GM12878 (cell line): Measurements from ENCODE around the gene DNAI7. TPM values are rescaled to one million over a fixed set of nuclear protein-coding genes. Genes with fewer than 3 reads are reported as not detected.

Experiments used
- ATAC-seq: fragments of 200-7000 bp; cut with Tn5 transposase; 3 replicates; pipeline ENCODE4 v1.9.1; 2020; ENCODE audit warnings: mild to moderate bottlenecking, moderate library complexity
- BruUV-seq: library from RNA; stranded (reverse); fragments of 400-500 nt; replicated peaks from 2 replicates; lab custom pipeline; 2021; lab: Mats Ljungman, UMichigan
- CTCF ChIA-PET: fragments of 300-600 bp; sonication (Branson Sonifier 250); formaldehyde crosslinking; extraction: SDS; loops from one replicate; lab custom pipeline; 2021; ENCODE audit warnings: inconsistent platforms; lab: Yijun Ruan, JAX
- POLR2A ChIA-PET: fragments of 350-600 bp; formaldehyde crosslinking; extraction: SDS; loops from one replicate; lab custom pipeline; 2021; ENCODE audit warnings: inconsistent platforms; lab: Charles Lee
- RAD21 ChIA-PET: fragments of 300-600 bp; sonication (Branson Sonifier 250); formaldehyde crosslinking; loops from one replicate; lab custom pipeline; 2023; ENCODE audit warnings: antibody characterized with exemption; ENCODE audit not compliant: unreplicated experiment; lab: Charles Lee
- SMC1A ChIA-PET: fragments of 300-600 bp; sonication (Branson Sonifier 250); formaldehyde crosslinking; loops from one replicate; lab custom pipeline; 2023; ENCODE audit not compliant: unreplicated experiment, uncharacterized antibody; lab: Charles Lee
- DNase-seq: peaks from one replicate; pipeline ENCODE4 v3.0.0-alpha.2; 2011; ENCODE audit warnings: low read depth, low spot score
- FAIRE-seq: peaks from 3 replicates; lab custom pipeline; 2011; peaks lifted over from hg19 to GRCh38; lab: Jason Lieb, UNC
- H2AFZ ChIP-seq: 2 replicates; pipeline ENCODE4 v1.6.0; 2011; ENCODE audit warnings: low read depth, low read length, control low read depth; ENCODE audit not compliant: control insufficient read depth
- H3K27ac ChIP-seq: 2 replicates; pipeline ENCODE4 v1.5.1; 2011; ENCODE audit warnings: control low read depth; ENCODE audit not compliant: control insufficient read depth, insufficient read depth
- H3K27me3 ChIP-seq, 2 experiments: replicated peaks in 1 of 2; 2 replicates each; pipeline versions ENCODE4 v1.6.0 to v1.6.1; 2011; ENCODE audit warnings: low read length in 1 of 2; ENCODE audit not compliant: control insufficient read depth in 2 of 2, insufficient read depth in 2 of 2
- H3K36me3 ChIP-seq, 2 experiments: 2 replicates each; pipeline ENCODE4 v1.5.1; 2011; ENCODE audit warnings: low read length in 1 of 2; ENCODE audit not compliant: control insufficient read depth in 2 of 2, insufficient read depth in 2 of 2
- H3K4me1 ChIP-seq: 2 replicates; pipeline ENCODE4 v1.6.1; 2011; ENCODE audit warnings: mild to moderate bottlenecking, low read length, moderate library complexity, mixed read lengths; ENCODE audit not compliant: control insufficient read depth, insufficient read depth
- H3K4me2 ChIP-seq: 2 replicates; pipeline ENCODE4 v1.6.0; 2011; ENCODE audit warnings: control low read depth; ENCODE audit not compliant: control insufficient read depth, insufficient read depth
- H3K4me3 ChIP-seq: fragments of 200-600 bp; sonication (generic); 2 replicates; pipeline ENCODE4 v1.5.1; 2016
- H3K79me2 ChIP-seq: 2 replicates; pipeline ENCODE4 v1.6.0; 2011; ENCODE audit warnings: low read length; ENCODE audit not compliant: control insufficient read depth, insufficient read depth
- H3K9ac ChIP-seq: 2 replicates; pipeline ENCODE4 v1.8.0; 2011; ENCODE audit warnings: low read length, control low read depth, mixed read lengths; ENCODE audit not compliant: control insufficient read depth, insufficient read depth
- H3K9me3 ChIP-seq: replicated peaks from 3 replicates; pipeline ENCODE4 v1.5.1; 2011; ENCODE audit warnings: mild to moderate bottlenecking, low read length; ENCODE audit not compliant: control insufficient read depth, insufficient read depth
- H4K20me1 ChIP-seq: 2 replicates; pipeline ENCODE4 v1.6.0; 2011; ENCODE audit not compliant: control insufficient read depth, insufficient read depth
- ATF7 ChIP-seq: fragments of 450-650 bp; IDR thresholded peaks from 2 replicates; pipeline ENCODE4 v1.6.1; 2016; ENCODE audit warnings: low read depth, mild to moderate bottlenecking
- CBFB ChIP-seq: IDR thresholded peaks from 2 replicates; pipeline ENCODE4 v1.6.1; 2016; ENCODE audit warnings: antibody characterized with exemption, low read depth
- CUX1 ChIP-seq: IDR thresholded peaks from 2 replicates; pipeline ENCODE4 v1.6.1; 2012; ENCODE audit warnings: improper control_type of control experiment, low read depth, low read length; ENCODE audit not compliant: insufficient replicate concordance
- MEF2B ChIP-seq: fragments of 450-650 bp; IDR thresholded peaks from 2 replicates; pipeline ENCODE4 v1.6.1; 2018; ENCODE audit warnings: mild to moderate bottlenecking, moderate library complexity; ENCODE audit not compliant: partially characterized antibody, poor library complexity, severe bottlenecking
- NRF1 ChIP-seq: conservative IDR thresholded peaks from 2 replicates; pipeline ENCODE4 v1.6.1; 2011; ENCODE audit warnings: mild to moderate bottlenecking, low read depth, low read length, improper control_type of control experiment
- POLR2A ChIP-seq: IDR thresholded peaks from 2 replicates; pipeline ENCODE4 v1.6.1; 2011; ENCODE audit warnings: low read depth, mild to moderate bottlenecking, low read length
- RUNX3 ChIP-seq: IDR thresholded peaks from 2 replicates; pipeline ENCODE4 v1.6.1; 2012; ENCODE audit warnings: low read length, inconsistent platforms
- SUPT20H ChIP-seq: IDR thresholded peaks from 2 replicates; pipeline ENCODE4 v1.6.1; 2011; ENCODE audit warnings: low read depth, mild to moderate bottlenecking, low read length, moderate library complexity, borderline replicate concordance; ENCODE audit not compliant: control insufficient read depth
- TBL1XR1 ChIP-seq: IDR thresholded peaks from 2 replicates; pipeline ENCODE4 v1.6.1; 2012; ENCODE audit warnings: low read depth, low read length, improper control_type of control experiment
- WGBS: methylation state at CpG from one replicate; pipeline ENCODE4 v1.1.6; 2016; ENCODE audit warnings: low lambda C conversion rate; ENCODE audit not compliant: insufficient replicate concordance, insufficient coverage; ENCODE audit errors: missing lambda C conversion rate; 5-methylcytosine and 5-hydroxymethylcytosine counted together
- in situ Hi-C: fragments of 300-500 bp; cut with MboI; formaldehyde crosslinking; loops from 9 replicates; pipeline ENCODE4 v1.14.3; 2018; ENCODE audit warnings: mixed read lengths
- intact Hi-C: fragments of 100-400 bp; cut with micrococcal nuclease; formaldehyde crosslinking; loops from one replicate; pipeline ENCODE4 v1.14.2; 2022; ENCODE audit not compliant: unreplicated experiment
- polyA plus RNA-seq, 11 experiments: library from polyadenylated mRNA; depleted of rRNA in 4 of 11; unstranded in 6 of 11; stranded (reverse) in 5 of 11; fragments of >200 nt; fragmentation: Nextera tagmentation in 4 of 11; fragmentation: Illumina TruSeq in 1 of 11; extraction: Ambion mirVana in 4 of 11; extraction: Trizol in 1 of 11; gene quantifications; 1 replicate in 1 of 11; 2 replicates in 10 of 11; pipeline versions ENCODE4 v1.2.1 to v1.2.3, GENCODE V29; 2011 to 2016; ENCODE audit warnings: inconsistent platforms in 2 of 11, missing spikeins in 2 of 11, low read depth in 1 of 11
- total RNA-seq, 4 experiments: library from RNA; depleted of rRNA in 3 of 4; stranded (reverse); fragments of >200 nt in 3 of 4; fragmentation: Illumina TruSeq in 1 of 4; extraction: Trizol in 1 of 4; gene quantifications; 2 replicates each; pipeline versions ENCODE4 v1.2.1 to v1.2.3, GENCODE V29; 2013 to 2021
- TF ChIP-seq, protein P1 (sequence below): fragments of 450-650 bp; IDR thresholded peaks from 2 replicates; pipeline ENCODE4 v1.6.1; 2016; ENCODE audit warnings: mild to moderate bottlenecking, moderate library complexity, borderline replicate concordance

Gene DNAI7
- total and polyA plus RNA-seq, 10 of the 15 experiments (the other 5 are each of a cell fraction or from before 2014, with no cell fraction given) = 0.05 to 0.48 (median 0.13) TPM; not detected in 4

DNA sequence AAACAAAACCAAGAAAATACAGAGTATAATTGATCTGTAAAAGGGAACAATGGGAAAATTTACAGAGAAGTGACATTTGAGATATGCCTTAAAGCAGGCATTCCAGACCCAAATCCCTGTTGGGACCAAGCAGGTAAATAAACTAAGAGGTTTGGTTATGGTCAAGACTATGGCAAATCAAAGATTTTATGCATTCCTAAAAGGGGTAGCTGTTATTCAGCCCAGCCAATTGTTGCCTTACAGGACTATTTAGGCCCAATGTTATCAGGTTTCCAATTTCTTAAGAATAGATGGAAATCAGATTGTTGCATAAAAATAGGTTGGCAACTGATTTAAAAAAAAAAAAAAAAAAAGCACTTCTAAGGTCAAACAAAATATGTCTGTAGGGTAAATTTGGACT lies 5.3 kb downstream of the DNAI7 start (continued):
- TF ChIP-seq, protein P1, sequence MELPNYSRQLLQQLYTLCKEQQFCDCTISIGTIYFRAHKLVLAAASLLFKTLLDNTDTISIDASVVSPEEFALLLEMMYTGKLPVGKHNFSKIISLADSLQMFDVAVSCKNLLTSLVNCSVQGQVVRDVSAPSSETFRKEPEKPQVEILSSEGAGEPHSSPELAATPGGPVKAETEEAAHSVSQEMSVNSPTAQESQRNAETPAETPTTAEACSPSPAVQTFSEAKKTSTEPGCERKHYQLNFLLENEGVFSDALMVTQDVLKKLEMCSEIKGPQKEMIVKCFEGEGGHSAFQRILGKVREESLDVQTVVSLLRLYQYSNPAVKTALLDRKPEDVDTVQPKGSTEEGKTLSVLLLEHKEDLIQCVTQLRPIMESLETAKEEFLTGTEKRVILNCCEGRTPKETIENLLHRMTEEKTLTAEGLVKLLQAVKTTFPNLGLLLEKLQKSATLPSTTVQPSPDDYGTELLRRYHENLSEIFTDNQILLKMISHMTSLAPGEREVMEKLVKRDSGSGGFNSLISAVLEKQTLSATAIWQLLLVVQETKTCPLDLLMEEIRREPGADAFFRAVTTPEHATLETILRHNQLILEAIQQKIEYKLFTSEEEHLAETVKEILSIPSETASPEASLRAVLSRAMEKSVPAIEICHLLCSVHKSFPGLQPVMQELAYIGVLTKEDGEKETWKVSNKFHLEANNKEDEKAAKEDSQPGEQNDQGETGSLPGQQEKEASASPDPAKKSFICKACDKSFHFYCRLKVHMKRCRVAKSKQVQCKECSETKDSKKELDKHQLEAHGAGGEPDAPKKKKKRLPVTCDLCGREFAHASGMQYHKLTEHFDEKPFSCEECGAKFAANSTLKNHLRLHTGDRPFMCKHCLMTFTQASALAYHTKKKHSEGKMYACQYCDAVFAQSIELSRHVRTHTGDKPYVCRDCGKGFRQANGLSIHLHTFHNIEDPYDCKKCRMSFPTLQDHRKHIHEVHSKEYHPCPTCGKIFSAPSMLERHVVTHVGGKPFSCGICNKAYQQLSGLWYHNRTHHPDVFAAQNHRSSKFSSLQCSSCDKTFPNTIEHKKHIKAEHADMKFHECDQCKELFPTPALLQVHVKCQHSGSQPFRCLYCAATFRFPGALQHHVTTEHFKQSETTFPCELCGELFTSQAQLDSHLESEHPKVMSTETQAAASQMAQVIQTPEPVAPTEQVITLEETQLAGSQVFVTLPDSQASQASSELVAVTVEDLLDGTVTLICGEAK = no peak

GRCh38 chr12:25187781-25188180 lies 7.2 kb downstream of the DNAI7 start:
- FAIRE-seq (no peak), DNase-seq (no peak), ATAC-seq (no peak)
- Histone ChIP-seq H3K36me3 (no peaks in the 10 kb centered on the region), H3K9me3 (no peaks in the 10 kb centered on the region), H3K4me1 (peaks cover 10% of the 10 kb centered on the region), H3K27me3 (no peaks in the 10 kb centered on the region), H3K9ac (no peak overlapping the region), H3K27ac (no peak overlapping the region), H2AFZ (no peak overlapping the region), H3K79me2 (no peaks in the 10 kb centered on the region), H3K4me2 (no peak overlapping the region), H3K4me3 (no peak overlapping the region), H4K20me1 (no peaks in the 10 kb centered on the region)
- POLR2A ChIA-PET = interaction anchor here (0.6 kb wide), 1 partner anchor 36 kb away, joined by 6 read pairs; no protein-coding TSS in a partner anchor
- CTCF ChIA-PET = no interaction called here
- BruUV-seq = no TSS peak
- RAD21 ChIA-PET = no interaction called here
- in situ Hi-C loops (no loop called here), intact Hi-C loops (no loop called here)
- 95% methylated on average over 2 of the region's 2 CpGs for WGBS
- SMC1A ChIA-PET = interaction anchor here (0.7 kb wide), 1 partner anchor 33 kb away, joined by 3 read pairs; no protein-coding TSS in a partner anchor
- TF ChIP-seq MEF2B = no peak
- TF ChIP-seq RUNX3 = no peak
- TF ChIP-seq POLR2A = no peak
- TF ChIP-seq ATF7 = no peak
- TF ChIP-seq CUX1 = no peak
- no peak for TF ChIP-seq SUPT20H
- no peak for TF ChIP-seq NRF1
- TF ChIP-seq TBL1XR1 = no peak
- no peak for TF ChIP-seq CBFB
